K562 (cell line): ENCODE data around the gene BTBD1. TPM values are rescaled to one million over a fixed set of nuclear protein-coding genes. Genes with fewer than 3 reads are reported as not detected.

ENCODE experiments used
- ATAC-seq: fragments of 200-7000 bp; cut with Tn5 transposase; 3 replicates; pipeline ENCODE4 v1.9.1; 2020; ENCODE audit warnings: moderate library complexity
- BruUV-seq: library from RNA; stranded (reverse); fragments of 400-500 nt; replicated peaks from 2 replicates; lab custom pipeline; 2021; lab: Mats Ljungman, UMichigan
- CTCF ChIA-PET: fragments of 300-600 bp; formaldehyde crosslinking; extraction: SDS; loops from one replicate; lab custom pipeline; 2021; ENCODE audit warnings: low intra/inter-chr PET ratio; lab: Yijun Ruan, JAX
- POLR2A ChIA-PET: fragments of 300-600, 350-650 bp; sonication (Branson Sonifier 250); formaldehyde crosslinking; extraction: SDS; loops from one replicate; lab custom pipeline; 2021; ENCODE audit warnings: antibody characterized with exemption, inconsistent platforms; lab: Yijun Ruan, JAX
- DNase-seq, 4 experiments: peaks; one replicate each; pipeline versions ENCODE4 v3.0.0 to v3.0.0-alpha.2; 2011 to 2018; ENCODE audit warnings: low spot score in 3 of 4, mixed read lengths in 3 of 4; ENCODE audit errors: extremely low read depth in 1 of 4
- FAIRE-seq: peaks from 2 replicates; lab custom pipeline; 2011; peaks lifted over from hg19 to GRCh38; lab: Jason Lieb, UNC
- H2AFZ ChIP-seq: 2 replicates; pipeline ENCODE4 v1.6.0; 2011; ENCODE audit warnings: low read depth, low read length, control low read depth, inconsistent platforms
- H3K27ac ChIP-seq: fragments of 200-600 bp; 3 replicates; pipeline ENCODE4 v1.8.0; 2011; ENCODE audit warnings: low read depth, mild to moderate bottlenecking, control low read depth, inconsistent platforms, low read length, moderate library complexity, mixed read lengths; ENCODE audit errors: extremely low read depth
- H3K27me3 ChIP-seq, 2 experiments: fragments of 300-600 bp in 1 of 2; 2 replicates in 1 of 2; 3 replicates in 1 of 2; pipeline versions ENCODE4 v1.6.0 to v1.8.0; 2011; ENCODE audit warnings: inconsistent platforms in 2 of 2, low read length in 2 of 2, mild to moderate bottlenecking in 1 of 2, mixed read lengths in 1 of 2, moderate library complexity in 1 of 2; ENCODE audit not compliant: control insufficient read depth in 2 of 2, insufficient read depth in 2 of 2
- H3K36me3 ChIP-seq: fragments of 300-600 bp; 3 replicates; pipeline ENCODE4 v1.8.0; 2011; ENCODE audit warnings: mild to moderate bottlenecking, low read length, inconsistent platforms; ENCODE audit not compliant: control insufficient read depth, insufficient read depth
- H3K4me1 ChIP-seq, 2 experiments: fragments of 200-600 bp in 1 of 2; replicated peaks in 1 of 2; 2 replicates in 1 of 2; 3 replicates in 1 of 2; pipeline versions ENCODE4 v1.5.1 to v1.8.0; 2011; ENCODE audit warnings: inconsistent platforms in 2 of 2, low read length in 2 of 2, mild to moderate bottlenecking in 1 of 2, mixed read lengths in 1 of 2, moderate library complexity in 1 of 2; ENCODE audit not compliant: control insufficient read depth in 2 of 2, insufficient read depth in 2 of 2
- H3K4me2 ChIP-seq: 2 replicates; pipeline ENCODE4 v1.6.1; 2011; ENCODE audit warnings: low read length, control low read depth, inconsistent platforms, mixed read lengths; ENCODE audit not compliant: insufficient read depth
- H3K4me3 ChIP-seq: fragments of 200-600 bp; sonication (generic), shearing (Covaris generic); 2 replicates; pipeline ENCODE4 v1.5.1; 2016; ENCODE audit warnings: control low read depth, inconsistent platforms
- H3K79me2 ChIP-seq: fragments of 200-600 bp; 3 replicates; pipeline ENCODE4 v1.8.0; 2011; ENCODE audit warnings: low read length, inconsistent platforms; ENCODE audit not compliant: control insufficient read depth, insufficient read depth
- H3K9ac ChIP-seq, 2 experiments: 2 replicates each; pipeline versions ENCODE4 v1.6.0 to v1.6.1; 2011; ENCODE audit warnings: low read depth in 2 of 2, low read length in 2 of 2, control low read depth in 1 of 2, inconsistent platforms in 1 of 2, mild to moderate bottlenecking in 1 of 2, mixed read lengths in 1 of 2; ENCODE audit not compliant: insufficient read depth in 1 of 2
- H3K9me1 ChIP-seq: one replicate; pipeline ENCODE4 v1.6.0; 2011; ENCODE audit warnings: inconsistent platforms, mild to moderate bottlenecking, low read length, moderate library complexity; ENCODE audit not compliant: control insufficient read depth, insufficient read depth
- H3K9me3 ChIP-seq: replicated peaks from 2 replicates; pipeline ENCODE4 v1.5.1; 2011; ENCODE audit warnings: low read depth, low read length, inconsistent platforms; ENCODE audit not compliant: control insufficient read depth, insufficient read depth
- H4K20me1 ChIP-seq: replicated peaks from 2 replicates; pipeline ENCODE4 v1.6.1; 2011; ENCODE audit warnings: low read length, inconsistent platforms, mixed read lengths; ENCODE audit not compliant: control insufficient read depth, insufficient read depth
- CCAR2 ChIP-seq: fragments of 200-400 bp; formaldehyde crosslinking; IDR thresholded peaks from 2 replicates; pipeline ENCODE4 v1.6.1; 2017; ENCODE audit warnings: mild to moderate bottlenecking, low read depth, low read length
- CUX1 ChIP-seq: fragments of 200-800 bp; sonication (Bioruptor generic); IDR thresholded peaks from 2 replicates; pipeline ENCODE4 v1.6.1; 2016; ENCODE audit warnings: missing genetic modification characterization, missing compliant biosample characterization
- ELF1 ChIP-seq: fragments of 200-800 bp; sonication (Bioruptor generic); IDR thresholded peaks from 2 replicates; pipeline ENCODE4 v1.6.1; 2016; ENCODE audit warnings: missing genetic modification characterization, missing compliant biosample characterization
- PREB ChIP-seq: sonication (generic); formaldehyde crosslinking; IDR thresholded peaks from 2 replicates; pipeline ENCODE4 v1.8.1; 2023; ENCODE audit warnings: mild to moderate bottlenecking, missing genetic modification reagents
- RFX1 ChIP-seq: fragments of 450-650 bp; IDR thresholded peaks from 2 replicates; pipeline ENCODE4 v1.6.1; 2016; ENCODE audit warnings: mild to moderate bottlenecking, moderate library complexity
- YY1 ChIP-seq, 3 experiments: IDR thresholded peaks; 2 replicates each; pipeline ENCODE4 v1.6.1; 2011; ENCODE audit warnings: low read length in 2 of 3, mild to moderate bottlenecking in 2 of 3, moderate library complexity in 2 of 3, borderline replicate concordance in 1 of 3, control low read depth in 1 of 3, low read depth in 1 of 3; ENCODE audit not compliant: insufficient read depth in 3 of 3, insufficient replicate concordance in 2 of 3, control insufficient read depth in 1 of 3, insufficient read length in 1 of 3; ENCODE audit errors: extremely low read depth in 1 of 3
- in situ Hi-C: fragments of 300-500 bp; cut with MboI; formaldehyde crosslinking; loops from 4 replicates; pipeline ENCODE4 v1.15.0; 2018; ENCODE audit warnings: inconsistent platforms, mixed read lengths
- intact Hi-C: fragments of 100-400 bp; cut with micrococcal nuclease; formaldehyde crosslinking; loops from 2 replicates; pipeline ENCODE4 v1.14.2; 2022
- polyA plus RNA-seq, 8 experiments: library from polyadenylated mRNA; depleted of rRNA in 4 of 8; stranded (reverse) in 5 of 8; unstranded in 3 of 8; fragments of >200 nt; fragmentation: Nextera tagmentation in 2 of 8; fragmentation: Illumina TruSeq in 1 of 8; extraction: Ambion mirVana in 2 of 8; extraction: Trizol in 1 of 8; gene quantifications; 2 replicates each; pipeline versions ENCODE4 v1.2.1 to v1.2.3, GENCODE V29; 2011 to 2014; ENCODE audit warnings: inconsistent platforms in 1 of 8, missing spikeins in 1 of 8
- total RNA-seq, 7 experiments: library from RNA; depleted of rRNA in 6 of 7; stranded (reverse); fragments of >200 nt in 6 of 7; fragmentation: Illumina TruSeq in 2 of 7; extraction: Trizol in 2 of 7; gene quantifications; 2 replicates each; pipeline versions ENCODE4 v1.2.1 to v1.2.3, GENCODE V29; 2011 to 2021; ENCODE audit warnings: low replicate concordance in 1 of 7

Gene BTBD1
- total and polyA plus RNA-seq, 9 of the 15 experiments (the other 6 are each of a cell fraction or from before 2014, with no cell fraction given) = 19.4 to 106 (median 90.4) TPM

GRCh38 chr15:83099290-83099689, 32.2 kb upstream of the BTBD1 start (continued):
- TF ChIP-seq CUX1 (no peak), PREB (CRISPR knock-in tag) (no peak), ELF1 (no peak), RFX1 (peak; percentile 76)
- TF ChIP-seq, all 486 proteins: peak for 4

GRCh38 chr15:83098079-83098478, 31.0 kb upstream of the BTBD1 start:
- no peaks in the 10 kb centered on the region for H4K20me1 ChIP-seq
- in situ Hi-C loops = no loop called here
- no peak overlapping the region for H3K4me3 ChIP-seq
- no peak for TF ChIP-seq CCAR2
- peak in 1 of 3 experiments; percentile 68 for TF ChIP-seq YY1 (IDR thresholded peaks at IDR 0.05; ENCODE audit: borderline replicate concordance in 1 of 3, control insufficient read depth in 1 of 3, extremely low read depth in 1 of 3, insufficient read depth in 3 of 3, insufficient read length in 1 of 3, insufficient replicate concordance in 2 of 3, low read depth in 1 of 3, low read length in 2 of 3)
- no peak overlapping the region for H3K9ac ChIP-seq
- FAIRE-seq (no peak), DNase-seq (no peak), ATAC-seq (no peak)
- H3K27me3 ChIP-seq = no peaks in the 10 kb centered on the region
- H2AFZ ChIP-seq = no peak overlapping the region
- intact Hi-C loops = no loop called here
- no peaks in the 10 kb centered on the region for H3K9me3 ChIP-seq
- ChIA-PET POLR2A (no interaction called here), CTCF (no interaction called here)
- no peaks in the 10 kb centered on the region for H3K9me1 ChIP-seq
- no peaks in the 10 kb centered on the region for H3K79me2 ChIP-seq
- peaks cover 6 to 29% of the 10 kb centered on the region in 2 experiments for H3K4me1 ChIP-seq
- H3K4me2 ChIP-seq = no peak overlapping the region
- no peaks in the 10 kb centered on the region for H3K36me3 ChIP-seq
- H3K27ac ChIP-seq = no peak overlapping the region
- no TSS peak for BruUV-seq
